Measurements from ENCODE around the gene GAS1. TPM values are rescaled to one million over a fixed set of nuclear protein-coding genes. Genes with fewer than 3 reads are reported as not detected.

GAS1 gene
- total RNA-seq, 4 donors from 2014 or later = 27.0 to 328 (median 97.9) TPM

- TF ChIP-seq, protein P1, sequence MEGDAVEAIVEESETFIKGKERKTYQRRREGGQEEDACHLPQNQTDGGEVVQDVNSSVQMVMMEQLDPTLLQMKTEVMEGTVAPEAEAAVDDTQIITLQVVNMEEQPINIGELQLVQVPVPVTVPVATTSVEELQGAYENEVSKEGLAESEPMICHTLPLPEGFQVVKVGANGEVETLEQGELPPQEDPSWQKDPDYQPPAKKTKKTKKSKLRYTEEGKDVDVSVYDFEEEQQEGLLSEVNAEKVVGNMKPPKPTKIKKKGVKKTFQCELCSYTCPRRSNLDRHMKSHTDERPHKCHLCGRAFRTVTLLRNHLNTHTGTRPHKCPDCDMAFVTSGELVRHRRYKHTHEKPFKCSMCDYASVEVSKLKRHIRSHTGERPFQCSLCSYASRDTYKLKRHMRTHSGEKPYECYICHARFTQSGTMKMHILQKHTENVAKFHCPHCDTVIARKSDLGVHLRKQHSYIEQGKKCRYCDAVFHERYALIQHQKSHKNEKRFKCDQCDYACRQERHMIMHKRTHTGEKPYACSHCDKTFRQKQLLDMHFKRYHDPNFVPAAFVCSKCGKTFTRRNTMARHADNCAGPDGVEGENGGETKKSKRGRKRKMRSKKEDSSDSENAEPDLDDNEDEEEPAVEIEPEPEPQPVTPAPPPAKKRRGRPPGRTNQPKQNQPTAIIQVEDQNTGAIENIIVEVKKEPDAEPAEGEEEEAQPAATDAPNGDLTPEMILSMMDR (IDR thresholded peaks at IDR 0.05) = no peak
- DNase-seq (ENCODE audit: low spot score) = no peak
- no peak for ATAC-seq (ENCODE audit: low FRiP score)
Measured at GRCh38 chr9:86985132-86985647, 37.9 kb upstream of the GAS1 start.

DNA sequence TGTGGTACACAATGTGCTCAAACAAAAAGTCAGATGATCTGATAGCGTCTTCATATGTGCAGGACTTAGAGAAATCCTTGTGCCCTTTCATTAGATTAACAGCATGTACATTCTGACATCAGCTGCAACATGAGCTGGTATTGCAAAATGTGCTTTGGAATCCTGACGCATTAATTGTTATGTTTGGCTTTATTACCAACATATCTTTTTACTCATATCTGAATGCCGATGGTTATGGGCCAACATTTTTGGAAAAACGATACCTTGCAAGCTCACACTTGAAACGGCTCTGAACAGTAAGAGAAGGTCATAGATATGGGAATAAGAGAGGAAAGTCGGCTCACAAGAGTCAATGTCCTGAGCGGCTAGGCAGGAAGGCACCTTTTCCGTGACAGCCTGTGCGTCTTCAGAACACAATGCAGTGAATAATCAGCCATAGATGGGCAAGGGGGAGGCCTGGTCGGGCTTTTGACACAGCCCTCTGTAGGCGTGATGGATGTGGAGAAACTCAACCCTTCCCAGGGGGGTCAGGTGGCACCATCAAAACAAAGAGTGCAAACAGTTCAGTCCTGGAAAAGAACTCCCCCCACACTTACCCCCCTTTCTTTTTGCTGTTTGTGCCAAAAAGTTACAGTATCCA, 36.4 kb upstream of the GAS1 start:
- DNase-seq (ENCODE audit: low spot score) (no peak), ATAC-seq (ENCODE audit: low FRiP score) (peak; percentile 93)
- TF ChIP-seq, protein P1 (IDR thresholded peaks at IDR 0.05) = no peak

DNA sequence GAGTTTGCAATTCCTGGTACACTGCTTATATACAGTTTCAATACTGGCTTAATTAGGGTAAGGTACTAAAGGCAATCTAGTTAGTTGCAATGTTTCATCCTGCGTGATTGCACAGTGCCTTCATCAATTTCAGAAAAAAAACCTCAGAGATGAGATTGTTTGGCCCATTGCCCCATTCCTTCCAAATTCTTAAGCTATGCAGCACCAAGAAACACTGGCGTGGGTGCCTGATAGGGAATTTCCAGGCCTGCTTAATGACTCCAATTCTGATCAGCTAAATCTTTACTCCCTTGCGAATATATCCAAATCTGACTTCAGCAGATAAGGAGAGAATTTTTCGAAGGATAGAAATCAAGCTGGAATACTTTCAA, 35.9 kb upstream of the GAS1 start:
- DNase-seq (ENCODE audit: low spot score) (no peak), ATAC-seq (ENCODE audit: low FRiP score) (peak; percentile 85)
- TF ChIP-seq, protein P1 (IDR thresholded peaks at IDR 0.05) = no peak

DNA sequence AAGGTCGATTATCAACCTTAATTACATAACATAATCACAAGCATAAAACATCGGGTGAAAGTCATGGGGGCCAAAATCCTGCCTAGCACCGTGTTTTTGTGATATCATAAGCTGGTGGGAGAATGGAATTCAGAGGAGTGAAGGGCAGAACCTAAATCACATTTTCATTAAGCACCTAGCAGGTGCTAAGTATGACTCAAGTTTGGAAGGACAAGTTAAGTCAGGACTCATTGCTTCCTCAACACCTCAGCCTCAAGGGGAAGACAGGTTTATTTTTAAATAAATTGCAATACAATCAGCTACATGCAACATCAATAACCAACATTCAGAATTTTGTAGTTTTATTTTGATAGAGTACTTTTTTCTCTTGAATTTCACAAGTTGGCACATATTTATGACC, 33.5 kb upstream of the GAS1 start:
- ATAC-seq (ENCODE audit: low FRiP score) = no peak

GRCh38 chr9:86979657-86980056, 32.4 kb upstream of the GAS1 start:
- ATAC-seq (ENCODE audit: low FRiP score) (no peak), DNase-seq (ENCODE audit: low spot score) (no peak)
- TF ChIP-seq, protein P1 (IDR thresholded peaks at IDR 0.05) = no peak

More for the DNA sequence above, 33.5 kb upstream of the GAS1 start:
- no peak for DNase-seq (ENCODE audit: low spot score)
- TF ChIP-seq, protein P1 (IDR thresholded peaks at IDR 0.05) = no peak

DNA sequence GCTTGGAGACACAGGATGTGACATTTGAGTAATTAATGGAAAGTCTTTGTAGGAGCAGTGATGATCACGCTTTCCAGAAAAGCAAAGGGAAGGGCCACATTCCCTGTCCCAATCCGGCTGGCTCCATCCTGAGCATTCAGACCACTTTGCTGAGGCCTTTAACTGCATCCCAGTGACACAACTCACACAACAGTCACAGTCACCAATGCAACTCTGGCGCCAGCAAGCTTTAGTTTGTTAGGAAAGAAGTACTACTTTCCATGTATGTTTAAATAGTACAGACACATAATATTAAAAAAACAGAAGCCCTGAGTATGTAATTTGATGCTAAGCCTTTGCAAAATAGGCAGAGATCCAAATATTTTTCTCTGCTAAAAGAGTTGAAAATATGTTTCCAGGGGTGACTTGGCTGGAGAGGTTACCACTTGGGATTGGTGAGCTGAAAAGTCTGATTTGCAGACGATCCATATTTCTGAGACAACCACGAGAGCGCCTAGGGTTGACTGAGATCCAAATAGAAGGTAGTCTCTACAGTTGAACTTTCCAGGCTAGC, 31.7 kb upstream of the GAS1 start:
- DNase-seq (ENCODE audit: low spot score) = no peak
- TF ChIP-seq, protein P1 (IDR thresholded peaks at IDR 0.05) = no peak
- no peak for ATAC-seq (ENCODE audit: low FRiP score)

DNA sequence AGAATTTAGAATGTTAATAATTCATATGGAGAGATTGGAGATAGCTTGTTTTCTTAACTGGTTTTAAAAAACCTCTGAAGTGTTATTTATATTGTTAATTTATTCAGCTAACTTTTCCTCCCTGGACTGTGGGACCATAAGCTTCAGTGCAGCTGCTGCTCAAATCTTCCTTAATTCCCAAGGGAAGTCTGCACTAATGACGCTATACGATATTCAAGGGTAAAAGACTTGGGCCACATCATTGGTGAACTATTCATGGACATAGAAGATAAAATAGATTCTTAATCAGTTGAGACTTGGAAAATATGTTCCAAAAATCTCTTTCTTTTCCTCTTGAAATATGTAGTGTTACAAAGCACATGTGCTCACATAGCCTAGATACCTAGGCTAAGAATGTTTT, 31.1 kb upstream of the GAS1 start:
- no peak for DNase-seq (ENCODE audit: low spot score)
- ATAC-seq (ENCODE audit: low FRiP score) = no peak
- TF ChIP-seq, protein P1 (IDR thresholded peaks at IDR 0.05) = no peak
